GM19193 (cell line): Measurements from ENCODE around the gene PLP1.

ENCODE experiments used
- POLR2A ChIP-seq: IDR thresholded peaks from 4 replicates; pipeline ENCODE4 v1.6.1; 2011; ENCODE audit not compliant: insufficient read depth, insufficient read length; ENCODE audit errors: extremely low read depth

Gene PLP1

GRCh38 chrX:103776546-103776945 is at the start of gene PLP1:
TSS of gene PLP1 (plus strand) at chrX:103776840. CDS start at chrX:103776996, 156 bp downstream.
- no peak for TF ChIP-seq POLR2A

GRCh38 chrX:103727115-103727514 is 49.5 kb upstream of the PLP1 start:
- no peak for TF ChIP-seq POLR2A

- no peak for TF ChIP-seq POLR2A
Observed at GRCh38 chrX:103729015-103729414, 47.6 kb upstream of the PLP1 start.

- no peak for TF ChIP-seq POLR2A
Observed at GRCh38 chrX:103730147-103730795, 46.4 kb upstream of the PLP1 start.

- TF ChIP-seq POLR2A = no peak
Observed at GRCh38 chrX:103730796-103731493, 45.7 kb upstream of the PLP1 start.

GRCh38 chrX:103733017-103733416 is 43.6 kb upstream of the PLP1 start:
- no peak for TF ChIP-seq POLR2A

- TF ChIP-seq POLR2A = no peak
Observed at GRCh38 chrX:103734125-103734760, 42.4 kb upstream of the PLP1 start.

- TF ChIP-seq POLR2A = no peak
Observed at GRCh38 chrX:103737696-103738095, 38.9 kb upstream of the PLP1 start.

GRCh38 chrX:103739421-103739820 is 37.2 kb upstream of the PLP1 start:
- TF ChIP-seq POLR2A = no peak

- no peak for TF ChIP-seq POLR2A
Observed at GRCh38 chrX:103741879-103742278, 34.8 kb upstream of the PLP1 start.

GRCh38 chrX:103742339-103742738 is 34.3 kb upstream of the PLP1 start:
- TF ChIP-seq POLR2A = no peak

- TF ChIP-seq POLR2A = no peak
Observed at GRCh38 chrX:103747163-103747562, 29.5 kb upstream of the PLP1 start.

- no peak for TF ChIP-seq POLR2A
Observed at GRCh38 chrX:103754401-103754800, 22.2 kb upstream of the PLP1 start.

- no peak for TF ChIP-seq POLR2A
Observed at GRCh38 chrX:103756736-103757135, 19.9 kb upstream of the PLP1 start.

- no peak for TF ChIP-seq POLR2A
Observed at GRCh38 chrX:103758555-103758954, 18.1 kb upstream of the PLP1 start.

- TF ChIP-seq POLR2A = no peak
Observed at GRCh38 chrX:103773445-103773844, 3.2 kb upstream of the PLP1 start.
